ENCODE data around the gene ANAPC2.

The ANAPC2 gene

GRCh38 chr9:137172901-137173795 is 15.2 kb downstream of the ANAPC2 start:
- H3K4me1 ChIP-seq (ENCODE audit: low read length), result no peaks in the 10 kb centered on the region
- H2AFZ ChIP-seq (ENCODE audit: low read length), result no peak overlapping the region
- H3K27me3 ChIP-seq (replicated peaks; ENCODE audit: insufficient read depth, low read length), result peaks cover 40% of the 10 kb centered on the region
- no peaks in the 10 kb centered on the region for H4K20me1 ChIP-seq (ENCODE audit: insufficient read depth, low read length)
- H3K27ac ChIP-seq (ENCODE audit: low read length), result no peak overlapping the region
- no peaks in the 10 kb centered on the region for H3K9me2 ChIP-seq (replicated peaks; ENCODE audit: insufficient read depth, low read length)
- H3K4me2 ChIP-seq (ENCODE audit: low read depth, low read length), result no peak overlapping the region
- TF ChIP-seq EZH2phosphoT487 (IDR thresholded peaks at IDR 0.05; ENCODE audit: low read length), result no peak
- no peak for TF ChIP-seq EZH2 (optimal IDR thresholded peaks at IDR 0.05; ENCODE audit: low read depth, low read length)
- TF ChIP-seq CTCF (IDR thresholded peaks at IDR 0.05; ENCODE audit: low read length), result no peak
- no peak overlapping the region for H3K4me3 ChIP-seq (ENCODE audit: low read length)
- no peak overlapping the region for H3K9ac ChIP-seq (ENCODE audit: low read length)
- peaks cover 10% of the 10 kb centered on the region; the same call in 1 of the 2 replicates for H3F3A ChIP-seq (ENCODE audit: insufficient read depth, low read length)
- H3K36me3 ChIP-seq (replicated peaks; ENCODE audit: insufficient read depth, low read length), result no peaks in the 10 kb centered on the region
- no peaks in the 10 kb centered on the region for H3K9me3 ChIP-seq (replicated peaks; ENCODE audit: insufficient read depth, low read length)
- DNase-seq, result no peak
- H3K79me2 ChIP-seq (ENCODE audit: low read length), result no peaks in the 10 kb centered on the region

GRCh38 chr9:137171149-137171900 is 17.0 kb downstream of the ANAPC2 start:
- H3K9ac ChIP-seq (ENCODE audit: low read length), result no peak overlapping the region
- no peaks in the 10 kb centered on the region for H3K36me3 ChIP-seq (replicated peaks; ENCODE audit: insufficient read depth, low read length)
- H2AFZ ChIP-seq (ENCODE audit: low read length), result no peak overlapping the region
- DNase-seq, result no peak
- H3K27ac ChIP-seq (ENCODE audit: low read length), result no peak overlapping the region
- no peaks in the 10 kb centered on the region for H3K79me2 ChIP-seq (ENCODE audit: low read length)
- H3K27me3 ChIP-seq (replicated peaks; ENCODE audit: insufficient read depth, low read length), result peaks cover 58% of the 10 kb centered on the region
- no peak overlapping the region for H3K4me2 ChIP-seq (ENCODE audit: low read depth, low read length)
- H3K9me2 ChIP-seq (replicated peaks; ENCODE audit: insufficient read depth, low read length), result no peaks in the 10 kb centered on the region
- no peaks in the 10 kb centered on the region for H3K4me1 ChIP-seq (ENCODE audit: low read length)
- H4K20me1 ChIP-seq (ENCODE audit: insufficient read depth, low read length), result no peaks in the 10 kb centered on the region
- peaks cover 2% of the 10 kb centered on the region; the same call in 1 of the 2 replicates for H3F3A ChIP-seq (ENCODE audit: insufficient read depth, low read length)
- no peak overlapping the region for H3K4me3 ChIP-seq (ENCODE audit: low read length)
- no peaks in the 10 kb centered on the region for H3K9me3 ChIP-seq (replicated peaks; ENCODE audit: insufficient read depth, low read length)
- no peak for TF ChIP-seq EZH2phosphoT487 (IDR thresholded peaks at IDR 0.05; ENCODE audit: low read length)
- TF ChIP-seq CTCF (IDR thresholded peaks at IDR 0.05; ENCODE audit: low read length), result no peak
- no peak for TF ChIP-seq EZH2 (optimal IDR thresholded peaks at IDR 0.05; ENCODE audit: low read depth, low read length)

- Histone ChIP-seq H4K20me1 (ENCODE audit: insufficient read depth, low read length) (no peaks in the 10 kb centered on the region), H3K9ac (ENCODE audit: low read length) (no peak overlapping the region), H3K4me2 (ENCODE audit: low read depth, low read length) (no peak overlapping the region), H3K4me3 (ENCODE audit: low read length) (no peak overlapping the region), H3K36me3 (replicated peaks; ENCODE audit: insufficient read depth, low read length) (no peaks in the 10 kb centered on the region), H3K9me2 (replicated peaks; ENCODE audit: insufficient read depth, low read length) (no peaks in the 10 kb centered on the region), H3F3A (ENCODE audit: insufficient read depth, low read length) (no peaks in the 10 kb centered on the region), H3K9me3 (replicated peaks; ENCODE audit: insufficient read depth, low read length) (no peaks in the 10 kb centered on the region), H3K4me1 (ENCODE audit: low read length) (no peaks in the 10 kb centered on the region), H3K27me3 (replicated peaks; ENCODE audit: insufficient read depth, low read length) (peaks cover 65% of the 10 kb centered on the region), H2AFZ (ENCODE audit: low read length) (no peak overlapping the region), H3K27ac (ENCODE audit: low read length) (no peak overlapping the region), H3K79me2 (ENCODE audit: low read length) (no peaks in the 10 kb centered on the region)
- TF ChIP-seq EZH2 (optimal IDR thresholded peaks at IDR 0.05; ENCODE audit: low read depth, low read length), result no peak
- no peak for TF ChIP-seq CTCF (IDR thresholded peaks at IDR 0.05; ENCODE audit: low read length)
- no peak for TF ChIP-seq EZH2phosphoT487 (IDR thresholded peaks at IDR 0.05; ENCODE audit: low read length)
- no peak for DNase-seq
Observed at GRCh38 chr9:137170486-137171148, 17.7 kb downstream of the ANAPC2 start.

All from MM.1S (cell line).